Eye (tissue), 1 donor: Measurements from ENCODE around the gene VAMP7.
"Not testable (repeated sequence)": the region's sequence is repeated elsewhere in the genome, so short reads cannot be mapped to it uniquely, and the experiment has no call there.

ENCODE experiments used
- DNase-seq: peaks from one replicate; pipeline ENCODE4 v3.0.0-alpha.2; 2015

VAMP7 gene, protein sequence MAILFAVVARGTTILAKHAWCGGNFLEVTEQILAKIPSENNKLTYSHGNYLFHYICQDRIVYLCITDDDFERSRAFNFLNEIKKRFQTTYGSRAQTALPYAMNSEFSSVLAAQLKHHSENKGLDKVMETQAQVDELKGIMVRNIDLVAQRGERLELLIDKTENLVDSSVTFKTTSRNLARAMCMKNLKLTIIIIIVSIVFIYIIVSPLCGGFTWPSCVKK

DNA sequence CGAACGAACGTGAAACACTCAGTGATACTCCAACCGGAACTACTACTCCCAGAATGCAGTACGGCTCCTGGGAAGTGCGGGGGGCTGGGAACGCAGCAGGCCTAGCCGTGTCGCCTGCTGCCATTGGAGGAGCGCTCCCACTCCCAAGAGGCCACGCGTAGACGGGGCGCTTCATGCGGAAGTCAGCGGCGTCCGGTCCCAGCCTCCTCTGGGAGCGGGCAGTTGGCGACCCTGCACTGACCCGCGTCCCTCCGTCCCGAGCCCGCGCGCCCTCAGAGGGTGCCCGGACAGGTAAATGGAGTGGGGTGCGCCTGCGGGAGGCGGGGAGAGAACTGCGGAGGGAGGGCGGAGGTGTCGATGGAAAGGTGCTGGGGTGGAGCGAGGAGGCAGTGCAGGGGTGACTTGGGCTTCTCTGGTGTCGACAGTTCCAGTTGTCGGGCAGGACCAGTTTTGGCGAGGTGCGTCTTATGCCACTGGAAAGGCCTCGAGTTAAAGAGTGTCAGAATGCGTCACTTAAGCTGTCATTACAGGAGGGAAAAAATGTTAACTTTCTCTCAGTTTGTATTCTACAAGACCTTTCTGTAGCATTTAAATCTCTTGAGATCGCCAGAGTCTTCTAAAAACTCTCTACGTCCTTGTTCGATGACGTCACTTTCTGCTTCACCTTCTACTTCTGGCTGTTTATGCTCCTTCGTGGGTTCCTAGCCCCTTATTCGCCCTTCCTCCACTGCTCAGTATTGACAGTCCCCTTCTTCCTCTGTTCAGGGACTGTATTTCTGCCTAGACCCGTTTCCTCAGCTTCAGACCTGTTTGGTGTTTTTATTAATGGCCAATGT is at the start of gene VAMP7:
VAMP7 (plus strand) TSS at position 188 of the 836 bp plus-strand sequence. CDS start 8,122 bp downstream, outside the sequence.
- DNase-seq = peak; percentile 92

DNA sequence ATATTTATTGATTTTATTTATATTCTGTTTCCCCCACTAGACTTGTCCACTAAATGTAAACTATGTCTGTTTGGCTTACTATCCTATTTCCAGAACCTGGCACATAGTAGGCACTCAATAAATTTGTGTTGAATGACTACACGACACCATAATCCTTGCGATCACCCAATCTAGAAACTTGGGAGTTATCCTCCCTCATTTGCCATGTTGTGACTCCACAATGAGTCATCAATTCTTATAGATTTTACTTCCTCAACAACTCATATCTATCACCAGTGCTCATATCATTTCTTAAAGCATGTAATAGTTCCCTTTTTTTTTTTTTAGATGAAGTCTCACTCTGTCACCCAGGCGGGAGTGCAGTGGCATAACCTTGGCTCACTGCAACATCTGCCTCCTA is 39.9 kb upstream of the VAMP7 start:
- no peak for DNase-seq

DNA sequence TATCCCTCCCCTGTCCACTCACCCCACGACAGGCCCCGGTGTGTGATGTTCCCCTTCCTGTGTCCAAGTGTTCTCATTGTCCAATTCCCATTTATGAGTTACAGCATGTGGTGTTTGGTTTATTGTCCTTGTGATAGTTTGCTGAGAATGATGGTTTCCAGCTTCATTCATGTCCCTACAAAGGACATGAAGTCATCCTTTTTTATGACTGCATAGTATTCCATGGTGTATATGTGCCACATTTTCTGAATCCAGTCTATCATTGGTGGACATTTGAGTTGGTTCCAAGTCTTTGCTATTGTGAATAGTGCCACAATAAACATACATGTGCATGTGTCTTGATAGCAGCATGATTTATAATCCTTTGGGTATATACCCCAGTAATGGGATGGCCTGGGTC is 29.4 kb upstream of the VAMP7 start:
- DNase-seq = not testable (repeated sequence)

DNA sequence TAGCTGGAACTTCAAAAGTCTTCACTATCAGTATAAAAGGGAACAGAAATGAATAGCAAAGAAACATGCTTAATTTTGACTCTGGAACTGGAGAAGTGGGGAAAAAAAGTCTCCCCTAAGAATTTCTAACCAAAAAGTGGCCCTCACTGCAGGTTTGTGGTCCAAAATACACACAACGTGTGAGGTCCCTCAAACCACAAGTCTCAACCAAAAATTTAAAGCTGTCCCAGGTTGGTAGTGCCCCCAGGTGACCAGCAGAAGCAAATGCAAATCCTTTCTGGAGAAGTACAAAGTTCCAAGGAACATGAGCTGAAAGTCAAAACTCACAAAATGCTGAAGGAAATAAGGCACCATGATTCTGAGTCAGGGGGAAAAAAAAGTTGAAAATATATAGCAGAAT is 23.6 kb upstream of the VAMP7 start:
- DNase-seq = no peak

DNA sequence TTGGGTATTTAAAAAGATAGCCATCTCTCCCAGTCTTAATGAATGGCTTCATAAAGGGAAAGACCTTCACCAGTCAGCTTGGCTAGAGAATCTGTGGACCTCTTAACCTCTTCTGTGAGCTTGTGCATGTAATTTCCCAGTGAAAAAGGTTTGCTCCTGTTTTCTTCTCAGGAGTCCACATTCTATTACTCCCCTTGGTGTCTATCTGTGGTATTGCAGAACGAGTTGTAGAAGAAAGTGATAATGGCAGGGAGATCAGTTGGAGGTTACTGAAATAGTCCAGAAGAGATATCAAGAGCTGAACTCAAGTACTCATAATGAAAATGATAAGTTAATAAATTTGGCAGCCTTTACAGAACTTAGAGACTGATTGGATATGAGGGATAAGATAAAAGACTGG is 16.5 kb upstream of the VAMP7 start:
- no peak for DNase-seq

DNA sequence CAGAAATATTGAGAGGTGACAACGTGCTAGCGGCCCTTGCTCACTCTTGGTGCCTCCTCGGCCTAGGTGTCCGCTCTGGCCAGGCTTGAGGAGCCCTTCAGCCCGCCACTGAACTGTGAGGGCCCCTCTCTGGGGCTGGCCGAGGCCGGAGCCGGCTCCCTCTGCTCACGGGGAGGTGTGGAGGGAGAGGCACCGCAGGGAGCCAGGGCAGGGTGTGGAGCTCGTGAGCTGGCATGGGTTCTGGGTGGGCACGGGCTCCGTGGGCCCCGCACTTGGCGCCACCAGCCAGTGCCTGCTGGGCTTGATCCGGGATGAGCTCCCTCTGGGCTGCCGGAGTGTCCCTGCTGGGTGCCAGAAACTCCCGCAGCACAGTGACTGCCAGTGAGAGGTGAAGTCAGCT is 16.0 kb upstream of the VAMP7 start:
- no peak for DNase-seq

DNA sequence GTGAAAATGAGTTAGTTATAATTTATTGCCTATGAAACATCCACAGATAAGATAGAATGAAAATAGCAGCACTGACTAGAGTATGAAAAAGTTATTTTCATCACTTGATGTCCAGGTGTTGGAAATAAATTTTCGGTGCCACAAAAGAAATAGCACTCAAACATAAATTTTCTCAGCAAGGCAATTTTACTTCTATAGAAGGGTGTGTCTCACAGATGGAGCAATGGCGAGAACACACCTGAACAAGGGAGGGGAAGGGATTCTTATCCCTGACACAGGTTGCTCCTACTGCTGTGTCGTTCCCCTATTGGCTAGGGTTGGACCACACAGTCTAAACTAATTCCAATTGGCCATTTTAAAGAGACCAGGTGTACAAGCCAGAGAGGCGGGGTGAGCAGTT is 13.3 kb upstream of the VAMP7 start:
- no peak for DNase-seq

DNA sequence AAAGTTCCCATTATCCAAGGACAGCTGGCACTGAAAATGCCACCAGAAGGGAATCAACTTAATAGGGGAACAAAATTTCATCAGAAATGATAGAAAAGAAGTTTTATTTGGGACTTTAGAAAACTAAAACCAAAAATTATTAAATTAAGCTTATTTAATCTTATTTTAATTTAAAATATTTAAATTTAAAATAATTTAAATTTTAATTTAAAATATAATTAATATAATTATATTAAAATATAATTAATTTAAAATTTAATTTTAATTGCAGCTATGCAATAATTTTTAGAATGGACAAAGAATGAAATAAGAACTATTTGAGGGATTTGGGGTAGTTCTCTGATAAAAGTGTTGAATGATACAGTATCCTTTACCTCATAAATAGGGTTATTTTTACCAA is 10.2 kb upstream of the VAMP7 start:
- DNase-seq = no peak

DNA sequence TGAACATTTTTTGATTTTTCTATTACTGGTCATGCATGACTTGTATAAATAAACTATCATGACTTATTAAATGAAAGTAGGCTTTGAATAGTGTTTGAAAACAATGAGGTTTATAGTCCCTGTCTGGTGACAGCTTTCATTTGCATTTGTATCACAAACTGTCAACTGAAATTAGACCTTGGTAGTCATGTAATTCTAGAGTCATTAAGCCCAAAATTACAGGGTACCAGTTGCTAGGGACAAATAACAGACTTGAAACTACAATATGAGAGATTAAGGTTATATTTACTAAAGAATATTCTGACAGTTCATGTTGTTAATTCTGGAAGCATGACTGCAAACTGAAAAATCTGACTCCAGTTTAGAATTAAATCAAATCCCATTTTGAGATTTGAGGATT is 9.2 kb upstream of the VAMP7 start:
- DNase-seq = no peak

DNA sequence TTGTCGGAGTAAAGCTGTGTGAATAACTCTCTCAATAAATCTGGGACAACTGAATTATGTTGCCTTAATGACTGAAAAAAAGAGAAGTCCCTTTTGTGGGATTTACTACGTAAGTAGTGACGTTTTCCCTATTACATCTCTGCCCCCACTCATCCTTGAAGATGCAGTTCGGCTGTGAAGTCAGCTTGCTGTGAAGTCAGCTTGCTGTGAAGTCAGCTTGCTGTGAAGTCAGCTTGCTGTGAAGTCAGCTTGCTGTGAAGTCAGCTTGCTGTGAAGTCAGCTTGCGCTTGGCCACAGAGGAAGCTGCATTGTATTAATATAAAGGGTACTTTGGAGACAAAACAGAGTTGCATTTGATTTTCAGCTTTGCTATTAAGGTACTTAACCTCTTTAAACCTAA is 8.0 kb upstream of the VAMP7 start:
- DNase-seq = no peak

DNA sequence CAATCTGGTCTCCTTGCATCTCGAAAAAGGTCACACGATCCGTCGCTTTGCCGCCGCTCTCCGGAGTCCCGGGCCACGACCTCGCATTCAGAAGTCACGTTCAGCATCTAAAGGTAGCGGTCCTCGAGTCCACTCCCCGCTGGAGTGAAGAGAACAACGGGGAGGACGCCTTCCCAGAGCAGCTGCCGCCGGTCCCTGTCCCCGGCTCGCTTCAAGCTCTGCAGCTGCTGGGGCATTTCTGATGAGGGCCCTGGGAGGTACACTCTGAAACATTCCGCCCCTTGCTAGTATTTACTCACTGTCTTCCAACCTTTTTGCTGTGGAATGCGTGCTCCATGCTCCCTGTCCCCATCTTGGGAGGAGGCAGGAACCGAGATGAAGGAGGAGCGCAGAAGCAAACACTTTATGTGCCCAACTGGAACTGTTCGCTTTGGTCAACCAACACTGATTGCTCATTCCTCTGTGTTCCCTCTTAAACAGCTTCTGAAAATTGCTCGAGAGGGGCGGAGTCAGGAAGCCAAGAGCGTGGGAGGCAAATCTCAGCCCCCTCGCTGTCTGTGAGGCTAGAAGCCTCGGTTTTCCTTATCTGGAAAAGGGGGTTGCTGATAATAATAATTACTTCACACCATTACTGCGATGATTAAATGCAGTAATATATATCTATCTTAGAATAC is 6.4 kb upstream of the VAMP7 start:
- peak; percentile 12 for DNase-seq

DNA sequence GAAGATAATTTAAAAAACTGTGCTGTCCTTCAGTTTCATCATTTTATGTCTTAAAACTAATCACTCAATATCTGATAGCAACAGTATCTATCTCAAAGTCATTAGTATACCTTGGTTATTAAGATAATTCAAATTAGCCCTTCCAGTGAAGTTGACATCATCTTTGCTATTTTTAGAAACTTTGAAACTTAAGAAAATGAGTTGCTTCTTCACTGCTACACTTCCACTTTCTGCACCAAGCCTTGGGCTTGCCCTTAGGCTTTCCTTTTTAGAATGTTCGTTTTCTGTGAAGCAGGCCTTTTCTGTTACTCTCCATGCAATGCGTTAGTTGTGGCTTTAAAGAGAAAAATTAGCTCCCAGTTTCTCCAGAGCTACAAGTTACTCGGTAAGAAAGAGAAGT is 4.4 kb upstream of the VAMP7 start:
- DNase-seq = no peak

DNA sequence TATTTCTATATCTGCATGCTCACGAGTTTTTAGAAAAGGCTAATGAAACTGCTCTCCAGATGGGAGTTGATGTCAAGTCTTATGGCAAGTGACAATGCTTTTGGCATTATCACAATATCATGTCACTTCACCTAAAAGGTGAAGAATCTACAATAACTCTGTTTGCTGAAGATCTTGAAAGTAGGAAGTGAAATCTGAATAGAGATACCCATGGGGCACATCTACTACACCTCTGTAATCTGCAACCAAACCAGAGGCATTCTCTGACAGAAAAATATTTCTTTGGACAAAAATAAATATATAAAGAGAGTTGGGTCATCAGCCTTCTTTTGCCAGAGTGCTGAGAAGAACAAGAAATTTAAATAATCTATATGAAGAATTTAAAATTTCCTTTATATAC is 3.9 kb upstream of the VAMP7 start:
- DNase-seq = no peak

DNA sequence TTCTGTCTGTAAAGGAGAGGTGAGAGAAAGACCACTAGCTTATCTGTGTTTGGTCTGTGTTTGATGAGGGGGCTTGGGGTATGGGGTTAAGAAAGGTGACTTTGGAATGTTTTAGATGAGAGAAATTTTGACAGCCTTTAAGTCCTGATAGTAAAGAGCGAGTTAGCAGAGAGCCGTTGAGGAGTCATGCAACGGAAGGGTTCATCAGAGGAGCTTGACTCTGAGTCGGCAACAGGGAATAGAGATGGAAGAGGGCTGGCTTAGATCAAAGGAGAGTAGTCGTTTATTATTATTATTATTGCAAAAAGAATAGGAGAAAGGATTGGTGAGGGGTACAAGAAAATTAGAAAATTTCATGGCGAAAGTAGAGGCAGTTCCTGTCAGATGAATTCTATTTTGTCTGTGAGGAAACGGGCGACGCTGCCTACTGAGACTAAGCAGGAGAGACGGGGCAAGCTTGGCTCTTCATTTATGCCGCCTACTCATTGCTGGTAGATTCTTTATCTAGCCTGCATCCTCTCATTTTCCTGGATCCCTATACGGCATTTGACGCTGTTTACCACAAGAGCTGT is 473 bp upstream of the VAMP7 start:
- no peak for DNase-seq

DNA sequence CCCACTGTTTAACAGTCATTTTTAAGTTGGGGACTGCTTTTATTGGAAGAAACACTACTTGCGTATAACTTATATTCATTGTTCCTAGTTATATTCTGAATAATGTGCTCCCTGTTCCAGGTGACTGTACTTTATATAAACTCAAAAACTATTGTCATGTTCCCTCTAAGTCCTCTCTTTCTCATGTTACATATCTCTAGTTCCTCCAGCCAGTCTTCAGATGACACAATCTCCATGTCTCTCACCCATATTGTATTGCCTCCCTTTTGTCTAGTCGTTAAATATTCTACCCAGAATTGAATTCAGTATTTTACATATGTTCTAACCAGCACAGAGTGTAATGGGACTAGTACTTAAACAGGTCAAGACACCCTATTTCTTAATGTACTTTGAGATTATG is 5.3 kb downstream of the VAMP7 start:
- DNase-seq = no peak

DNA sequence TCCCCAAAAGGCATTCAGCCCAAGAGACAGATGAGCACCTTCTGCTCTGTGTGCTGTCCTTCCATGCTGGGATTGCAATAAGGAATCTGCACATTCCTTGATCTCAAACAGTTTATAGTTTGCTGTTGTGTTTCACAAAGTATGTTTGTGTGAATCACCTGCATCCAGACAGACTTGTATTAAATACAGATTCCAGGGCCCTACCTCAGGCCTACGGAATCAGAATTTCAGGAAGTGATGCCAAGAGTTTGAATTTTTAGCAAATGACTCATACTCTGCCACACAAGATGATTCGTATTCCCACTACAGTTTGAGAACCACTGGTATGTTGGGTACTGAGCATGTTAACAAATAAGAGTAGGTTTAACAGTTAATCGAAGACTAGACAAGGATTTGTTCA is 7.0 kb downstream of the VAMP7 start:
- peak; percentile 2 for DNase-seq

DNA sequence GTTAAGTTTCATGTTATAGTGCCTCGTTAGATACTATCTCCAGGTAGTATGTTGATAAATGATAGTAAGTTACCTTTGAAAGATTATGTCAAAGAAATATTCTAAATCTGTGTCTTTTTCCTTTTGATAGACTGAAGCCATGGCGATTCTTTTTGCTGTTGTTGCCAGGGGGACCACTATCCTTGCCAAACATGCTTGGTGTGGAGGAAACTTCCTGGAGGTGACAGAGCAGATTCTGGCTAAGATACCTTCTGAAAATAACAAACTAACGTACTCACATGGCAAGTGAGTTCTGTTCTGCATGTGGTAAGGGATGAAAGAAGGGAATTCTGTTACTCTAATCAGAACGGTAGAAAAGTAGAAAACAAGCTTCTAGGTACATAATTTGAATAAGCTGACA is 8.2 kb downstream of the VAMP7 start:
- DNase-seq = no peak

DNA sequence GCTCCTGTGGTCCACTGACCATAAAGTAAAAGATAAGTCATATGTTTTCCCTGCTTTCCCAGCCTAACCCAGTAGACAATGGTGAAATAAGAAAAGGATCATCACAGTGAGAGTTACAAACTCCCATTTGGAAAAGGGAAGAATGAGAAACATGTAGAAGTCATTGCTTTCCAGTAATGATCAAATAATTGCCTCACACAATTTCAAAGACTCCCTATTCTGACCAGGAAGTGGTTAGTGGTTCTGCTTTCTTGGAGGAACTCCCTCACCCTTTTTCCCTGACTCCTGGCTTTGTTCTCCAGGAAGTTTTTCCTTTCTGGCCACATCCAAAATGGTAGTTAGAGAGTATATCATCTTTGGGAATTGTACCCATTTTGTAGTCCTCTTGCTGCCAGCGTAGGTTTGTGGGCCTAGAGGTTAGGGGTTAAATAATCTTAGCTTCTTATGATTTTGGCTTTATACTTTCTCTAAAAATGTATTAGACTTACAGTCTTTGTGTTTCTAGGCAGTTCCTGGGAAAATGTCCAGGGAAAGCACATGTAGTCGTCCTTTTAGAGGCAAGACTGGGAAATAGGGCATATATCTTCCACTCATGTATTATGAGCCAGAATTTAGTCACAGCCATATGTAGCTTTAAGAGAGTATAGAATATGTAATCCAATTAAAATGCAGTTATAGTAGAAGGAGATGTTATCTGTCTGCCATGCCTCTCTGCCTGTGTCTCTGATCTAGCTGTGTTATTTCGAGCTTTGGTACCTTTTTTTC is 10.5 kb downstream of the VAMP7 start:
- DNase-seq = no peak

DNA sequence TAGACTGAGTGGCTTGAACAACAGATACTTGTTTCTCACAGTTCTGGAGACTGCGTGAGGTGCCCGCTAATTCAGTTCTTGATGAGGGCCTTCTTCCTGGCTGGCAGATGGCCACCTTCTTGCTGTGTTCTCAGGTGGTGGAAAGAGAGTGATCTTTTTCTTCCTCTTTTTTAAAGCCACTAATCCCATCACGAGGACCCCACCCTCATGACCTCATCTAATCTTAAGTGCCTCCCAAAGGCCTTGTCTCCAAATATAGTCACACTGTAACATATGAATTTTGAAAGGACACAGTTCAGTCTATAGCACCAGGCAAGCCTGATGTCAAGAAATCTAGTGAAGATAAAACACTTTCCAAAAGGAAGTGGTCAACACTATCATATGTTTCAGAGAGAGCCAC is 12.4 kb downstream of the VAMP7 start:
- no peak for DNase-seq

DNA sequence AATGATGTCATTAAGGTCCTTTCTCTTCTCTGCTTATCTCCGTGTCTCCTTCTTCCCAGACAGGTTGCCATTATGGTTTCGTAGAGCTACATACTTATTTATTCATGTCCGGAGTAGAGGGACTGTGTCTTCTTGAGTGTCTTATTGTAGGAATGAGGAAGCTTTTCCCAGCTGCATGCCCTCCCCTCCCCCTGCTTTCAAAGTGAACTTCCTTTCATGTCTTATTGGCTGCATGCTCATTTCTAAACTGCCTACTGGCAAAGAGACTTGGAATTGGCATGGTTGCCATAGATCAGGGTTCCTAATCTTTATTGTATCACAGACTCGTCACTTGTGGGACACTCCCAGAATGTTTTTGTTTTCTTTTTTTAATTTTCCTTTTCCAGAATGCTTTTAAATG is 15.4 kb downstream of the VAMP7 start:
- no peak for DNase-seq

DNA sequence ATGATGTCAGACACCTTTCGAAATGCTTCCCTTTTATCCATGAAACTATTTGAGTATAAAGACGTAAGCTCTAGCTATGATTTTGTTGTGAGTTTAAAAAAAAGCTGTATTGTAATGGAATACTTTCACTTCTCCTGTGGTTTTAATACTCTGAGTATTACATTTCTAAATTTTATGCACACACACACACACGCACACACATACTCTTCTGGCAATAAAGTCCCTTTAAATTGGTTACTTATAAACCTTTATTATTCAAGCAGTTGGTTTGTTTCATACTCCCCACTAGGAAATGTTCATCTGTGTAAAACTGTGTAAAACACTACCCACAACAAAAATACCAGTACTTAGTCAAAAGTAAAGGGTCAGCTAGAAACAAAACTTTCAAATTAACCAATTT is 18.2 kb downstream of the VAMP7 start:
- no peak for DNase-seq

DNA sequence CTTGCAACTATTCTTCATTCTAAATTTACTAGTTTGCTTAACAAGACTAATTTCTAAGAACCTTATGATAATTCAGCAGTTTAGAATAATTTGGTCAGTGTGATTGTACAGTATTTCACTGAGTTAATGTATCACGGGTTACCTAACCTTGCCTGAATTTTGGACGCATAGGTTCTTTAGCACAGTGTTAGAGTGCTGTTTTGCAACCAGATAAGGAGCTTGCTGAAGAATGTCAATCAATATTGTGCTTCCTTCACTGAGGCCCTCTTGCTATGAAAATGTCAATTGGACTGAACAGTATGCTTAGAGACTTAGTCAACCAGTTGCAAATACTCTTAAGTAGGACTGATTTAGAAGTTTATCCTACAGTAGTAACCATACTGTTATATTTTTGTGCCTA is 19.6 kb downstream of the VAMP7 start:
- DNase-seq = no peak

DNA sequence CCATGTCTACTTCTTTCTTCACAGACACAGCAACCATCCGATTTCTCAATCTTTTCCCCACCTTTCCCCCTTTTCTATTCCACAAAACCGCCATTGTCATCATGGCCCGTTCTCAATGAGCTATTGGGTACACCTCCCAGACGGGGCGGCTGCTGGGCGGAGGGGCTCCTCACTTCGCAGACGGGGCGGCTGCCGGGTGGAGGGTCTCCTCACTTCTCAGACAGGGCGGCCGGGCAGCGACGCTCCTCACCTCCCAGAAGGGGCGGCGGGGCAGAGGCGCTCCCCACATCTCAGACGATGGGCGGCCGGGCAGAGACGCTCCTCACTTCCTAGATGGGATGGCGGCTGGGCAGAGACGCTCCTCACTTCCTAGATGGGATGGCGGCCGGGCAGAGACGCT is 26.5 kb downstream of the VAMP7 start:
- DNase-seq = not testable (repeated sequence)
